GM10266 (cell line): ENCODE results near the gene LAMC2.

Source experiments
- DNase-seq: peaks from one replicate; pipeline ENCODE4 v3.0.0; 2012; ENCODE audit errors: extremely low spot score
- CTCF ChIP-seq: IDR thresholded peaks from 2 replicates; pipeline ENCODE4 v1.5.1; 2012; ENCODE audit warnings: mild to moderate bottlenecking, low read depth; ENCODE audit not compliant: control insufficient read depth, insufficient read depth; ENCODE audit errors: missing control alignments

LAMC2 gene

DNA sequence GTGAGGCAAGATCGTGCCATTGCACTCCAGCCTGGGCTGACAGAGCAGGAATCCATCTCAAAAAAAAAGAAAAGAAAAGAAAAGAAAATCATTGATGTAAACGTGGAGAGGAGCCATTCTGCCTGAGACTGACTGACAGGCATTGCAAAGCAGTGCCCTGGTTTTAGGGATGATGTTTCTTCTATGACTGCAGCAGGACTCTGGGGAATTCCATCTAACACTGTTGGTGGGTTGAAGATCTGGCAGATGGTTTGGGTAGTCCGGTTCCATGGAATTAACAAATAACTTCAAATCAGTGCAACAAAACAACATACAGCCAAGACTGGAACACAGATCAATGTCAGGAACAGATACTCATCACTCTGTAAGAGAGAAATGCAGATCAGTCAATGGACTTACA lies 17.8 kb upstream of the LAMC2 start:
- DNase-seq: no peak
- TF ChIP-seq CTCF: no peak

GRCh38 chr1:183173828-183174227 lies 12.2 kb upstream of the LAMC2 start:
- DNase-seq: no peak
- TF ChIP-seq CTCF: no peak

DNA sequence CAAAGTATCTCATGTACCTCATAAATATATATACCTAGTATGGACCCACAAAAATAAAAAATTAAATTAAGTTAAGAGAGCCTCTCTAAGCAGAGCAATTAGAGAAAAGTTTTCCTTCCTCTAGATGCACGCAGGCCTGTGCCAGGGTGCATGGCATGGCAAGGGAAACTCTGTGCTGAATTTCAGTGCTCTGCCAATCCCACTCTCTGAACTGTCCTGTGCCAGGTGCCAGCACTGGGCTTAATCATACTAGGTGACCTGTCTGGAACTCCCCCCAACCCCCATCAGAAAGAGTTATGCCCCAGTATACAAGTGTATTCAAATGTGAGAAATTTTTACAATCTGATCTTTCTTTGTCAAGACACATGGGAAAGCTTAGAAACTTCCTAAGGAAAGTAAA lies 10.4 kb upstream of the LAMC2 start:
- no peak for TF ChIP-seq CTCF
- DNase-seq: no peak

DNA sequence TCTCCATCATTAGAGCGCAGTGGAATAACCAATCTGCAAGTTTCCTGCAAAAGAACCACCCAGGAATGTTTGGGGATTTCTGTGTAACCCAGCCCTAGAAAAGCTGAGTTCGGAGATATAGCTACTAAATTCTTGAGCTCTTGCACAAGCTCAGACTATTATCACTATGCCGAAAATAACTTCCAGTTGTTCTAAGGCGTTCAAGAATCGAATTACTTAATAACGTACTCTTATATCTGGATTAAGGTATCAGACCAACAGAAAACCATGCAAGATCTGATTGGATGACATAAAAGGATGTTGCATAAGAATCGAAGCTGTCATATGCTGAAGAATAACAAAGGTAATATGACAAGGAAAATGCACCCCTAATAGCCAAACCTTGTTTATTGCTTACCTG lies 7.5 kb upstream of the LAMC2 start:
- TF ChIP-seq CTCF: no peak
- no peak for DNase-seq

- TF ChIP-seq CTCF: no peak
- no peak for DNase-seq
Measured at GRCh38 chr1:183179033-183179432, 7.0 kb upstream of the LAMC2 start.

DNA sequence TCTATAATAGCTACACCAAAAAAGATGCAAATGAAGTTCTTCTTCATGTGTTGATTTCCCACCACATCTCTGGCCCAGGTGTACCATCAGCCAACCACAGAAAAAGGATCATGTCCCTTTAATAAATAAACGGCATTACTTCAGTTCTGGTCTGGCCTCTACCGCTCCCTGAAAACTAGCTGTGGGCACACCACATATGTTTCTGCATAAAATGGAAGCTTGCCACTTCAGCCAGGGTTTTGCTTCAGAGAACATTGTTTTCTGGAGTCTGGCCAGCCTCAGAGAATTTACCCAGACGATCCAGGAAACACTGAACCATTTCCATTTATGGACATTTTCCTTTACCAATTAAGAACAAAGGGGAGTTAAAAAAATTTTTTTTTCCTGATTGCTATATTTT lies 5.8 kb upstream of the LAMC2 start:
- DNase-seq: peak; percentile 28
- no peak for TF ChIP-seq CTCF

GRCh38 chr1:183180634-183181056 lies 5.4 kb upstream of the LAMC2 start:
- TF ChIP-seq CTCF: no peak
- DNase-seq: peak; percentile 68
